ENCODE results near the gene CABYR.

CABYR gene

DNA sequence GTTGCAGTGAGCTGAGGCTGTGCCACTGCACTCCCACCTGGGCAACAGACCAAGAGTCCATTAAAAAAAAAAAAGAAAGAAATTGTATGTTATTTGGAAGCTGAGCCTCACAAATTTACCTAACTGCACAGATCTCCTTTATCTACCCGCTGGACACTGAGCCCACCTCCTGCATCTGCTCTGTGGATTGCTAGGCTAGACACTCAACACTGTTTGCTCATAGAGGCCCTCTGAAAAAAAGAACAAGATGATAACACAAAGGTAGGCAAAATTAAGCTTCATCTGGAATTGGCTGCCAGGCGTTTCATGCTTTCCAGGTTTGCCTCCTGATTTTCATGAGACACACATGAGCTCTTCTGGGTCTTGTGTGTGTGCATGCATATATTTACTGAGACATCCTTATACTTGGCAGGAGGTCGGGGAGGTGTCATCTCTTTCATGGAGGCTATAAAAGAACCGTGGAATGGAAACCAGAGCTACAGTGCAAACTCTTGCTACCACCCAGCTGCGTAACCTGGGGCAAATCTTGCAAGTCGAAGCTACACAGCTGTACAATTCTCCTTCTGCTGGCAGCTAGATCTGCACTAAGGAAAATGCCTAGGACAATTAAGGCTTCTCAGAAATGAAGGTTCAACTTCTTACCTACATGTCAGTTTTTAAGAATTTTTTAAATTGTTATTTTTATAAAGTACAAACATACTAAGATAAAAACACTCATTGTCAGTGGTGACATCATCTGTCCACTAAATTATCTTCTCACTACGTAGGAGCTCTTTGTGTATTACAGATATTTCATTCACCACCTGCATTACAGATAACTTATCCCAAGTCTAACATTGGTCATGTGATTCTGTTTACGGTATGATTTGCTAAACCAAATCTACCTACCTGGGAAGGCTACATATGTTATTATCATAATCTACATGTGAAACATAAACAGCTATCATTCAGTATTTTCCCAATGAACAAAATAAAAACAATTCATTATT lies 63.1 kb downstream of the CABYR start:
- H3K27me3 Mint-ChIP-seq (ENCODE audit: low read depth, poor library complexity): no peaks in the 10 kb centered on the region
- H3K27ac Mint-ChIP-seq: peak overlapping the region; percentile 56
- peaks cover 6% of the 10 kb centered on the region for H3K36me3 Mint-ChIP-seq (ENCODE audit: low read depth)
- no peak overlapping the region for H3K4me3 Mint-ChIP-seq
- no peak for DNase-seq
- peaks cover 10% of the 10 kb centered on the region for H3K4me1 Mint-ChIP-seq
- TF ChIP-seq, protein P1, sequence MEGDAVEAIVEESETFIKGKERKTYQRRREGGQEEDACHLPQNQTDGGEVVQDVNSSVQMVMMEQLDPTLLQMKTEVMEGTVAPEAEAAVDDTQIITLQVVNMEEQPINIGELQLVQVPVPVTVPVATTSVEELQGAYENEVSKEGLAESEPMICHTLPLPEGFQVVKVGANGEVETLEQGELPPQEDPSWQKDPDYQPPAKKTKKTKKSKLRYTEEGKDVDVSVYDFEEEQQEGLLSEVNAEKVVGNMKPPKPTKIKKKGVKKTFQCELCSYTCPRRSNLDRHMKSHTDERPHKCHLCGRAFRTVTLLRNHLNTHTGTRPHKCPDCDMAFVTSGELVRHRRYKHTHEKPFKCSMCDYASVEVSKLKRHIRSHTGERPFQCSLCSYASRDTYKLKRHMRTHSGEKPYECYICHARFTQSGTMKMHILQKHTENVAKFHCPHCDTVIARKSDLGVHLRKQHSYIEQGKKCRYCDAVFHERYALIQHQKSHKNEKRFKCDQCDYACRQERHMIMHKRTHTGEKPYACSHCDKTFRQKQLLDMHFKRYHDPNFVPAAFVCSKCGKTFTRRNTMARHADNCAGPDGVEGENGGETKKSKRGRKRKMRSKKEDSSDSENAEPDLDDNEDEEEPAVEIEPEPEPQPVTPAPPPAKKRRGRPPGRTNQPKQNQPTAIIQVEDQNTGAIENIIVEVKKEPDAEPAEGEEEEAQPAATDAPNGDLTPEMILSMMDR (IDR thresholded peaks at IDR 0.05): no peak
- H3K9me3 Mint-ChIP-seq: no peaks in the 10 kb centered on the region

DNA sequence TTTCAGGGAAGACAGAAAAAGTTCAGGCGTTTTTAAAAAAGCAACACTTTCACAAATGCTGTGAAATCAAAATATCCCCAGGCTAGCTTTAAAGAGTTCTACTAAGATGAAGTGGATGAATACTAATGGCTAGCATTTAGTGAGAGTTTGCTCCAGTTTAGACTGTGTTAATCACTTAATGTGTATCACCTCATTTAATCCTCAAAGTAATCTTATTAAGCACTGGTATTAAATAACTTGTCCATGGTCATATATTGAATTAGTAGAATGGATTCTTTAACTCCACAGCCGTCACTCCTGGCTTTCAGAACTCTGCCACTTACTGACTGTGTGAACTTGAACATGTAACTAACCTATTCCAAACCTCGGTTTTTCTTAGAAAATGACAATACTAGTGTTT lies 66.0 kb downstream of the CABYR start:
- no peaks in the 10 kb centered on the region for H3K9me3 Mint-ChIP-seq
- peak overlapping the region; percentile 23 for H3K27ac Mint-ChIP-seq
- no peak overlapping the region for H3K4me3 Mint-ChIP-seq
- H3K4me1 Mint-ChIP-seq: peaks cover 4% of the 10 kb centered on the region
- TF ChIP-seq, protein P1 (IDR thresholded peaks at IDR 0.05): no peak
- H3K27me3 Mint-ChIP-seq (ENCODE audit: low read depth, poor library complexity): no peaks in the 10 kb centered on the region
- H3K36me3 Mint-ChIP-seq (ENCODE audit: low read depth): peaks cover 20% of the 10 kb centered on the region
- no peak for DNase-seq

DNA sequence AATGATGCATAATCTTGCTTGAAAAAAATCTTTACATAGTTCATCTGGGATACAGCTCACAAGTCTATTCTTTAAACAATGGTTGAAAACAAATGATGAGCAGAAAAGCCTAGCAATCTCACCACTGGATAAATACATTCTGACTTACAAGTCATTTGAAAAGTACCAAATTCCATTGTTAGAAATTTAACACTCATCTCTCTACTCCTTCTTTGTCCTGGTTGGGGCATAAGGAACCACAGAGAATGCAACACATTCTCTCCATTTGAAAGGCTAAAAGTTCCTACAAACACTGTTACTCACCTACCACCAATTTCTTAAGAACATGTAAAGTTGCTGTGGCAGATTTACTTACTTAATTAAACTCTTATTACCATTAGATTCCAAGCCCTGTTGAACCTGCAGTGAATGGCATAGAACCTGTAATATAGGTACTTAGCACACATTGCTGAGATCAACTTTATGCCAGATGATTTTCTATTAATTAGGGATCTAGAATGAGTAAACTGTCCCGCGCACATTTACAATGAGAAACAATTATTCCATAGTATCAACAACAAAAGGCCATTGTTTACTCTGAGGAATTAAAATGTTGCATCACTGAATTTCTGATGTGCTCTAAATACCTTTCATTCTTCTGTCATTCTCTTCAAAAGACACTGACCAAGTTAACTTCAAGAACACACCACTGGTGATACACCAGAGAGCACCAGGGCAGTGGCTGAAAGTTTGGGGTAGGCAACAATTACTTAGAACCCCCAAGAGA lies 69.6 kb downstream of the CABYR start:
- TF ChIP-seq, protein P1 (IDR thresholded peaks at IDR 0.05): no peak

DNA sequence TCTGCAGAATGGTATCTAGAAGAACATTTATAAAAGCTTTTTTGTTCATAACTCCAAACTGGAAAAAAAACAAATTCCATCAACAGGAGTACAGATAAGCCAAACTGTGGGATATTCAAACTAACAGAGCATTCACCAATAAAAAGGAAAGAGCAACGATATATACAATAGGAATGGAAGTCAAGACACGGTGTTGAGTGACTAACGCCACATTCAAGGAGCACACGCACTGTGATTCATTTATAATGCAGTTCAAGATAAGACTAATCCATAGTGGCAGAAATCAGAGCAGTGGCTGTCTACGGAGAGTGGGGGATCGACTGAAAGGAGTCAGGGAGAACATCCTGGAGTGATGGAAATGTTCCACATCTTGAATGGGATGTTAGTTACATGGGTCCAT lies 70.7 kb downstream of the CABYR start:
- Mint-ChIP-seq H3K36me3 (ENCODE audit: low read depth) (peaks cover 32% of the 10 kb centered on the region), H3K27me3 (ENCODE audit: low read depth, poor library complexity) (no peaks in the 10 kb centered on the region), H3K4me3 (no peak overlapping the region), H3K9me3 (no peaks in the 10 kb centered on the region), H3K4me1 (peaks cover 8% of the 10 kb centered on the region), H3K27ac (no peak overlapping the region)
- DNase-seq: no peak
- TF ChIP-seq, protein P1 (IDR thresholded peaks at IDR 0.05): no peak

More for the DNA sequence above, 69.6 kb downstream of the CABYR start:
- no peak for DNase-seq
- peaks cover 32% of the 10 kb centered on the region for H3K36me3 Mint-ChIP-seq (ENCODE audit: low read depth)
- H3K4me1 Mint-ChIP-seq: no peaks in the 10 kb centered on the region
- H3K27me3 Mint-ChIP-seq (ENCODE audit: low read depth, poor library complexity): no peaks in the 10 kb centered on the region
- no peaks in the 10 kb centered on the region for H3K9me3 Mint-ChIP-seq
- H3K4me3 Mint-ChIP-seq: no peak overlapping the region
- no peak overlapping the region for H3K27ac Mint-ChIP-seq
